Dermis blood vessel endothelial cell (primary cell): Measurements from ENCODE around the gene CDK17. TPM values are rescaled to one million over a fixed set of nuclear protein-coding genes. Genes with fewer than 3 reads are reported as not detected.
"Not testable (repeated sequence)": the region's sequence is repeated elsewhere in the genome, so short reads cannot be mapped to it uniquely, and the experiment has no call there.

ENCODE experiments used
- DNase-seq: peaks from one replicate; pipeline ENCODE4 v3.0.0; 2010
- total RNA-seq: library from RNA; depleted of rRNA; stranded (reverse); fragments of >200 nt; gene quantifications from 2 replicates; pipeline ENCODE4 v1.2.3, GENCODE V29; 2014

Gene CDK17
- total RNA-seq, 1 donor from 2014 or later: 232 TPM

DNA sequence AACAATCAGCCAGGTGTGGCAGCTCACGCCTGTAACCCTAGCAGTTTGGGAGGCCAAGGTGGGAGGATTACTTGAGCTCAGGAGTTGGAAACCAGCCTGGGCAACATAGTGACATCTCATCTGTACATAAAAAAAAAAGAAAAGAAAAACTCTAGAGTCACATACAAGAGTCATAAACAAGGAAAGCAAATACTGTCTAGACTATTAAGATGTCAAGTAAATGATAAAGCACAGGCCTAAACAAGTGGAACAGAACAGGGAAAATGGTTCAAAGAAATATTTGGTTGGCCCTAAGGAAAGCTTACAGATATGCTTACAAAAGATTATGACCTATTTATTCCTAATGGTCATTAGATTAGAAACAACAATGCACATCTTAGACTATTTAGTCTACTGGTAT lies 12.3 kb downstream of the CDK17 start:
- no peak for DNase-seq

GRCh38 chr12:96386794-96387193 lies 13.4 kb downstream of the CDK17 start:
- DNase-seq: no peak

- DNase-seq: no peak
Observed at GRCh38 chr12:96383991-96384390, 16.2 kb downstream of the CDK17 start.

DNA sequence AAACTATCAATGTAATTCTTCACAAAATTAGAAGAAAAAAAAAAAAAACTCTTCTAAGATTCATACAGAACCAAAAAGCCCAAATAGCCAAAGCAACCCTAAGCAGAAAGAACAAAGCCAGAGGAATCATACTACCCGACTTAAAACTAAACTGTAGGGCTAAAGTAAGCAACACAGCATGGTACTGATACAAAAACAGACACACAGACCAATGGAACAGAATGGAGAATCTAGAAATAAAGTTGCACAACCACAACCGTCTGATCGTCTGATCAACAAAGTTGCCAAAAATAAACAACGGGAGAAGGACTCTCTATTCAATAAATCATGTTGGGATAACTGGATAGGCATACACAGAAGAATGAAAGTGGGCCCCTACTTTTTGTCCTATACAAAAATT lies 16.9 kb downstream of the CDK17 start:
- DNase-seq: no peak

GRCh38 chr12:96379743-96380142 lies 20.5 kb downstream of the CDK17 start:
- not testable (repeated sequence) for DNase-seq

- DNase-seq: no peak
Observed at GRCh38 chr12:96378319-96378718, 21.9 kb downstream of the CDK17 start.

GRCh38 chr12:96376865-96377264 lies 23.4 kb downstream of the CDK17 start:
- no peak for DNase-seq

DNA sequence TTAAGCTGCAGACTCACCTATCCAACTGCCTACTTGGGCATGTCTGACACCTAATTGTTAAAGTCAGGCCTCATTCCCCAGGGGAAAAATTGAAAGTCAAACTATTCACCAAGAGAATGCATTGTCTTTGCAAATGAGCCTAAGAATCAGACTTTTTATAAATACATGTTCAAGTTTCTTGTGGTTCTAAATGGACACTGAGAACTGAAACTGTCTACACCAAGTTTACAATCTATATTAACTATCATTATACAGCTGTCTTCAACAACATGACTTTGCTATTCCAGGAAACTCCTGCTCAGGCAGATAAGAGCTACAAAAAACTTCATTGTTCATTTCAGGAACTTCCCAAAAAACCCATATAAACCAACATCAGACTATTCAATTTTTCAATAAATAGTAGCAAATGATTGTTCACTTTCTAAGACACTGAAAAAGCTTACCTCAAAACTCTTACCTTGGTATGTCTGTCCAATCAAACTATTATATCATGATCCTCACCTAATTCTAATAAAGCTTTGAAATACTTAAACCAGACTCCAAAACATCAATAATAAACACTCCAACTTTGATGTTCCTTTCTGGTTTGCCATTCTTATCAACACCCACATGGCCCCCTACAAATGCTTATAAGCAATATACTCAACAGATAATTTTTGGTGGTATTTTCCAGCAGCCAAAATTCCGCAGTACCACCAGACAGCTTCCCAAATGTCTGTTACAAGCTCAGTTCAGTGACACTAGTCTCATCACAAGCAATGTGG lies 24.2 kb downstream of the CDK17 start:
- peak; percentile 83 for DNase-seq

DNA sequence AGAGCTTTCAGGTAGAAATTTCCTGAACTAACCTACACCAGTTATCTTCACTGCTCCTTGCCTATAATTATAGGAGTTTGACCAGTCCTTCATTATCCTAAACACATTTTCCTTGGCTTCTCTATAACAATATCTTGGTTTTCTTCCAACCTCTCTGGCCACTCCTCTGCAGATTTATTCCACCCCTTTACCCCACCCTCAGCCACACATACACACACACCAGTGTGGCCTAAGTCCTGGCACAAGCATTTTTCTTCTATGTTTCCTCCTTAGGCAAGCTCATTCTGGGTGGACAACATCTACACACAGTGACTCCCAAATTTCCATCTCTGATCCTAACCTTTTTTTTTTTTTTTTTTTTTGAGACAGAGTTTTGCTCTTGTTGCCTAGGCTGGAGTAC lies 25.1 kb downstream of the CDK17 start:
- DNase-seq: peak; percentile 53

- DNase-seq: peak; percentile 67
Observed at GRCh38 chr12:96371790-96372699, 28.2 kb downstream of the CDK17 start.

GRCh38 chr12:96371138-96371789 lies 29.0 kb downstream of the CDK17 start:
- no peak for DNase-seq

GRCh38 chr12:96368687-96369086 lies 31.6 kb downstream of the CDK17 start:
- DNase-seq: no peak

GRCh38 chr12:96368233-96368632 lies 32.0 kb downstream of the CDK17 start:
- DNase-seq: peak; percentile 80

GRCh38 chr12:96366381-96366654 lies 33.9 kb downstream of the CDK17 start:
- DNase-seq: no peak

DNA sequence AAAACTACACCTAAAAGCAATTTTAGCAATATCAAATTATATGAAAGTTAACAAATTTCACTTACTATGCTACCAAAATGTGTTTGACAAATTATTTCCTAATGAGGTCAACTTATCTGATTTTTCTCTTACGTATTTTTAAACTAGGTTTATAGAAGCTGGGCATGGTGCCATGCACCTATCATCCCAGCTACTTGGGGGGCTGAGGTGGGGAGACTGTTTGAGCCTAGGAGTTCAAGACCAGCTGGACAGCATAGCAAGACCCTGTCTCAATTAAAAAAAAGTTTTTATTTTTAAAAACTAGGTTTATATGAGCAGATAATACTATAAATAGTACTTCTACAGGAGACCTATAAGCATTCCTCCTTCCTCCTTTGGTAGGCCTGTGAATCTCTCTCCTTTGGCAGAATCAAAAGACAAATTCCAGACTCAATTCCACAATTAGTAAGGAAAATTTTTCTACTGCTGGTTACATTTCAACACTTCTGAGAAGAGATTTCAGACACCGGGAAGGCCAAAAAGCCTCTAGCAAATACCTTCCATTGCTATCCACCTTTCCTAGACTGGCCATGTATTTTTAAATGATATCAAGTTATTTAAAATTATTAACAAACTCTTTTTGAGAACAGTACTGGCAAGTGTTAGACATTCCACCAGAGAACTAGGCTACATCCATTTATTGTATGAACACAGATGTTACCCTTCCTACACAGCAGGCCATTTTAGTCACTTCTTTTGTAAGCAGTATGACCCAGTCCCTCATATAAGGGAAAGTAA lies 34.4 kb downstream of the CDK17 start:
- no peak for DNase-seq

- no peak for DNase-seq
Observed at GRCh38 chr12:96364092-96364700, 36.0 kb downstream of the CDK17 start.

DNA sequence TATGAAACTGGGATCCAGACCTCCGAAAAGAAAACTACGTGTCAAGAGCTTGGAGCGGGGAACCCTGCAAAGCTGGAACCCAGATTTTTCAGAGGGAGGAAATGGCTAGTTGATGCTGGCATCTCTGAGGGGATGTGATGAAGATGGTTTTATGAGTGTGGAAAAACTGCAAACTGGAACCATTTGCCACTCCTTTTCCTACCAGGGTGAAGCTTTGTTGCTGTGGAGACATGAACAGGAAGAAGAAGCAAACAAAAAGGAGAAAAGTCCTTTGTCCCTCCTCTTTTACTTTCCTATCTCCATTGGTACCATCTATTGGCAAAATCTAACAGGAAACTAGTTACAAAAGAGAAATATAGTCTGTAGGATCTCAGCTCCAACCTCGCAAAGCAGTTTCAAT lies 39.2 kb downstream of the CDK17 start:
- peak; percentile 70 for DNase-seq

DNA sequence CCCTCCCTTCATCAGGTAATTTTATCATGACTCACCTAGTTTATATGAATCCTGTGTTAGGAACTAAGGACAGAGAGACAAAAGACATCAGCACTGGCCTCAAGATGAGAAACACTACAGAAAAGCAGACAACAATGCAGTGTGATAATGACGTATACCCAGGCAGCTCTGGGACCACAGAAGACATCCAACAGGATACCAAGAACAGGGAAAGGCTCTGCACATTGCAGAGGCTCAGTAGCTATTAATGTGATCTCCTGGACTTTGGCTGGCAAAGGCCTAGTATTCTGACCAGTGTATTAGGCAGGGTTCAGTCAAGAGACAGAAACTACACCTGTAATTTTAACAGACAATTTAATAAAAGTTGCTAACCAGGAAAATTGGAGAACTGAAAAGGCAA lies 39.7 kb downstream of the CDK17 start:
- DNase-seq: peak; percentile 49

- no peak for DNase-seq
Observed at GRCh38 chr12:96359328-96359727, 40.9 kb downstream of the CDK17 start.

DNA sequence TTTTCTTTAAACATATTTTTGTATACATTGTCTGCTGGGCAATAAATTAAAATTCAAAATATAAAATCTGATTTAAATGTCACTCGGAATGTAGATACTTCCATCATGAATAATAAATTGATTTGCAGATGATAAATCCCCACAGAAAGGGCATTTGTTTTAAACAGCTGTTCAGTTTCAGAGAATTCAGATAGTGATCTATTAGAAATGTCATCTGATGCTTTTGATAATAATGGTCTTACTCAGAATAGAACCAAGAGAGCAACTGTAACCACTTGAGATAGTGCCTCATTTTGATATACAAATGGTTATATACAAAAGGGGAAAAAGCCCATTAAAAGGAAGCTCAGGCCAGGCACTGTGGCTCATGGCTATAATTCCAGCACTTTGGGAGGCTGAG lies 43.4 kb downstream of the CDK17 start:
- DNase-seq: no peak

GRCh38 chr12:96354844-96355534 lies 45.2 kb downstream of the CDK17 start:
- DNase-seq: no peak

DNA sequence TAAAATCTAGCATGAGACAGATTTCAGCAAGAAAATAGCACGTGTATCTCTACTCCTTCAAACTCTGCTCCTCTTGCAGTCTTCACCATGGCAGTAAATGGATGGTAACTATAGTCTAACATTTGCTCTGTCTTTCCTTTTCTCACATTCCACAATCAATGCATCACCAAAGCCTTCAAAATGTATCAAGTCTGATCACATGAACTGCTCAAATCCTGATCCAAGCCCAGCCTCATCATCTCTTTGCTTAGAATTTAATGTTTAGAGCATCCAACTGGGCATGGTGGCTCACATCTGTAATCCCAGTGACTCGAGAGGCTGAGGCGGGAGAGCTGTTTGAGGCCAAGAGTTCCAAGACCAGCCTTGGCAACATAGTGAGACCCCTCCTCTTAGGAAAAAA lies 45.9 kb downstream of the CDK17 start:
- DNase-seq: no peak
